Ovary (tissue), 9 donors: Measurements from ENCODE around the gene SLC6A2. TPM values are rescaled to one million over a fixed set of nuclear protein-coding genes. Genes with fewer than 3 reads are reported as not detected.

Experiments
- DNase-seq, 5 donors: peaks; one replicate each; pipeline ENCODE4 v3.0.0-alpha.2; 2019 to 2020
- H3K27ac ChIP-seq, 2 donors: fragments of 200-600 bp; one replicate each; pipeline versions ENCODE4 v1.5.1 to v1.8.0; 2019 to 2022
- H3K27me3 ChIP-seq: fragments of 200-600 bp; one replicate; pipeline ENCODE4 v1.8.0; 2022
- H3K36me3 ChIP-seq: fragments of 200-600 bp; sonication (generic); one replicate; pipeline ENCODE4 v1.5.1; 2019
- H3K4me1 ChIP-seq: one replicate; pipeline ENCODE4 v1.8.1; 2013; ENCODE audit warnings: mild to moderate bottlenecking, moderate library complexity; ENCODE audit not compliant: insufficient read depth
- H3K4me3 ChIP-seq: fragments of 200-600 bp; sonication (generic); one replicate; pipeline ENCODE4 v1.5.1; 2017
- H3K9me3 ChIP-seq, 2 donors: fragments of 200-600 bp in 1 of 2; sonication (generic) in 1 of 2; one replicate each; pipeline versions ENCODE4 v1.5.1 to v1.8.1; 2013 to 2019; ENCODE audit warnings: mild to moderate bottlenecking in 1 of 2, moderate library complexity in 1 of 2
- EP300 ChIP-seq: sonication (generic); formaldehyde crosslinking; IDR thresholded peaks from one replicate; pipeline ENCODE4 v1.6.1; 2017; ENCODE audit warnings: antibody characterized with exemption
- POLR2A ChIP-seq: fragments of 450-650 bp; IDR thresholded peaks from one replicate; pipeline ENCODE4 v1.6.1; 2017; ENCODE audit warnings: antibody characterized with exemption, mild to moderate bottlenecking, moderate library complexity
- WGBS, 3 donors: extraction: QIAGEN DNeasy Blood & Tissue Kit in 1 of 3; methylation state at CpG; one replicate each; pipeline versions ENCODE4 v1.1.5 to v1.1.7; 2013 to 2017; 5-methylcytosine and 5-hydroxymethylcytosine counted together
- intact Hi-C, 4 donors: fragments of 100-400 bp; cut with DNase I; formaldehyde crosslinking; loops; one replicate each; pipeline versions ENCODE4 v1.11.0 to v1.15.1; 2022 to 2023
- polyA plus RNA-seq, 2 donors: library from polyadenylated mRNA; stranded (reverse); fragments of 200-250 nt in 1 of 2; fragments of 350-450 nt in 1 of 2; fragmentation: Illumina TruSeq in 1 of 2; extraction: RNeasy Lipid Tissue Mini Kit (QIAGEN cat#74804) in 1 of 2; gene quantifications; one replicate each; pipeline ENCODE4 v1.2.3, GENCODE V29; 2013 to 2014
- total RNA-seq, 7 donors: library from RNA; depleted of rRNA in 2 of 7; stranded (reverse); fragments of >200 nt in 2 of 7; fragmentation: NEBNext Ultra II Directional in 3 of 7; extraction: Animal tissue kit (Norgen Biotek cat#: 25700) in 3 of 7; gene quantifications; one replicate each; pipeline versions ENCODE4 v1.1.0 to v1.2.4, GENCODE V29; 2016 to 2023
- TF ChIP-seq, protein P1 (sequence below), 3 donors: fragments of 450-650 bp in 2 of 3; fragments of 200-600 bp in 1 of 3; IDR thresholded peaks; one replicate each; pipeline versions ENCODE4 v1.5.1 to v1.8.0; 2016 to 2022; ENCODE audit warnings: antibody characterized with exemption in 3 of 3, mild to moderate bottlenecking in 1 of 3
- donor health status: DM: no; HTN: no; CAD: no; lungs with moderate emphysema.
- donor health status: DM: no; HTN: no; CAD: no.
- donor health status: Bipolar disorder and iron deficiency.
- donor health status: DM: yes; HTN: yes; CAD: no.
- donor health status: DM: no; HTN: no; CAD: no.
- donor health status: DM: yes; HTN: yes; CAD: no.

SLC6A2 gene
- total and polyA plus RNA-seq, 9 donors: 0.08 to 0.36 (median 0.21) TPM; not detected in 3

DNA sequence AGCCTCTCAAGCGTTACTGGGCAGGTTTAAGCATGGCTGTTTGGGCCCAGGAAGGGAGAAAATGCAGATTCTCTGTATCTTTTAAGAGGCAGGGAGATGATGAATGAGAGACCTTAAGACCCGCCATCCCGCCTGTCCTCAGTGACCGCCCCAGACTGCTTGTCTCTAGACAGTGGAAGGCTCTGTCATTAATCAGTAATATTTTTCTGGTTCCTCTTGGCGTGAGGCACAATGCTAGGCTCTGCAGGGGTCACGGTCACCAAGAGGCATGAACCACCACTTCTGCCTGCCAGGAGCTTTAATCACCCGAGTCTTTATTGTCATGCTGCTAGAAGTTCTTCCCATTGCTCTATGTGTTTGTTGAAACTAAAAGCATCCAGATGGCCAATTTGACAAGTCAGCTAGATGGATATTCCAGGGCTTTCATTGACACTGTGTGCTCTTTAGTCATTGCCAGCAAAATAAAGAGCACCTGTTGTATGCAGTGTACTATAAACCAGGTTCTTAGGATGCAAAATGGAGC lies 3.2 kb downstream of the SLC6A2 start:
- no peaks in the 10 kb centered on the region for H3K27me3 ChIP-seq
- no peak overlapping the region for H3K4me3 ChIP-seq
- intact Hi-C loops: no loop called here
- 77 to 93% (median 83%) methylated on average over 7 of the region's 7 CpGs for WGBS, 3 donors
- H3K9me3 ChIP-seq: no peaks in the 10 kb centered on the region
- TF ChIP-seq POLR2A (no peak), EP300 (no peak)
- TF ChIP-seq, protein P1, sequence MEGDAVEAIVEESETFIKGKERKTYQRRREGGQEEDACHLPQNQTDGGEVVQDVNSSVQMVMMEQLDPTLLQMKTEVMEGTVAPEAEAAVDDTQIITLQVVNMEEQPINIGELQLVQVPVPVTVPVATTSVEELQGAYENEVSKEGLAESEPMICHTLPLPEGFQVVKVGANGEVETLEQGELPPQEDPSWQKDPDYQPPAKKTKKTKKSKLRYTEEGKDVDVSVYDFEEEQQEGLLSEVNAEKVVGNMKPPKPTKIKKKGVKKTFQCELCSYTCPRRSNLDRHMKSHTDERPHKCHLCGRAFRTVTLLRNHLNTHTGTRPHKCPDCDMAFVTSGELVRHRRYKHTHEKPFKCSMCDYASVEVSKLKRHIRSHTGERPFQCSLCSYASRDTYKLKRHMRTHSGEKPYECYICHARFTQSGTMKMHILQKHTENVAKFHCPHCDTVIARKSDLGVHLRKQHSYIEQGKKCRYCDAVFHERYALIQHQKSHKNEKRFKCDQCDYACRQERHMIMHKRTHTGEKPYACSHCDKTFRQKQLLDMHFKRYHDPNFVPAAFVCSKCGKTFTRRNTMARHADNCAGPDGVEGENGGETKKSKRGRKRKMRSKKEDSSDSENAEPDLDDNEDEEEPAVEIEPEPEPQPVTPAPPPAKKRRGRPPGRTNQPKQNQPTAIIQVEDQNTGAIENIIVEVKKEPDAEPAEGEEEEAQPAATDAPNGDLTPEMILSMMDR (IDR thresholded peaks at IDR 0.05): no peak
- DNase-seq: no peak
- H3K27ac ChIP-seq: no peak overlapping the region
- no peaks in the 10 kb centered on the region for H3K36me3 ChIP-seq
- no peaks in the 10 kb centered on the region for H3K4me1 ChIP-seq

DNA sequence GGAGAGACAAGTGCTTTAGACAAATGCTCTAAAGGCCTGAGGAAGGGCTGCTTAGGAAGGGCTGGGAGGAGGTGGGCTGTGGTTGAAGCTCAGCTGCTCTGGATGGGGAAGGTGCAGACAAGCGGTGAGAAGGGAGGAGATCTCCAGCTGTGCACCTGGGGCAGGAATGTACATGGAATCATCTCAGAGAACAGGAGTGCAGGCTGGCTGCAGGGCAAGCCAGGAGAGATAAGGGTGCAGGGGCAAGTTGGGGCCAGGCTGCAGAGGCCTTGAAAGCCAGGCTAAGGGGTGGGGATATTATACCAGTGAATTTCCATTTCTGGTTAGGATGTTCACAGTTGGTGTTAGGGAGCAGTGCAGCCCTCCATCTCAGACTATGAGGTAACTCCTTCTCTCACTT lies 4.2 kb downstream of the SLC6A2 start:
- Histone ChIP-seq H3K4me1 (no peaks in the 10 kb centered on the region), H3K27ac (no peak overlapping the region), H3K36me3 (no peaks in the 10 kb centered on the region), H3K4me3 (no peak overlapping the region), H3K9me3 (no peaks in the 10 kb centered on the region), H3K27me3 (no peaks in the 10 kb centered on the region)
- no peak for DNase-seq
- 56 to 68% (median 61%) methylated on average over 1 of the region's 1 CpG for WGBS, 3 donors
- TF ChIP-seq POLR2A: no peak
- no peak for TF ChIP-seq EP300
- TF ChIP-seq, protein P1 (IDR thresholded peaks at IDR 0.05): no peak
- intact Hi-C loops: no loop called here

GRCh38 chr16:55660828-55661227 lies 5.0 kb downstream of the SLC6A2 start:
- intact Hi-C loops: no loop called here

DNA sequence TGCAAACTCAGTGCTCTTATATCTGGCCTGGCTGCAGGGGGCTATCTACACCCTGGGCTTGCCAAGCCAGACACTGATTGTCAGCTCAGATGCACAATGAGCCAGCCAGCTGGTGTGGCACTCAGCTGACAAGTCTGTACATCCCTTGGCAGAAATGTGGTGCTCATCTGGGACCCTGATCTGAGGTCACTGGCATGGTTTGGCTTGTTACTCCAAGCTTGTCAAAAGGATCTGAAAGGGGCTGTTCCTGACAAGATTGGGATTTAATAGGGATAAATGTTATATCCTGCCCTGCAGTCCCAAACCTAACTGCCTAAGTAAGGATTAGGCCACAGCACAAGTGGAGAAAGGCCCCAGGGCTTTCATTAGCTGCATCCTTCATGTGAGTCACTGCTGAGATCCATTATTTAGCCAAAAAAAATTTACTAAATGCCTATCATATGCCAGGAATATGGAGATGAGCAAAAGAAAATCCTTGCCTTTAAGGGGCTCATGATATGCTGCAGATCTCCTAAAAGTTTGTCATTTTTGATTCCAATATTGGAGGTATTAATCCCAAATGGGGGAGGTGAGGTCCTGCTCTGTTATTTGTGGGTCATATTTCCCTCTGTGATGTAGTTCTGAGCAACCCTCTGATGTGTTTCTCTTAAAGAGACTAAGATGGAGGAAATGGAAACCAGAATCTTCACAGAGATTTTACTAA lies 6.3 kb downstream of the SLC6A2 start:
- DNase-seq: no peak
- intact Hi-C loops: no loop called here
- TF ChIP-seq POLR2A: no peak
- TF ChIP-seq EP300: no peak
- TF ChIP-seq, protein P1 (IDR thresholded peaks at IDR 0.05): no peak
- H3K4me1 ChIP-seq: no peaks in the 10 kb centered on the region
- H3K4me3 ChIP-seq: no peak overlapping the region
- no peak overlapping the region for H3K27ac ChIP-seq
- no peaks in the 10 kb centered on the region for H3K36me3 ChIP-seq
- H3K9me3 ChIP-seq: no peaks in the 10 kb centered on the region
- no peaks in the 10 kb centered on the region for H3K27me3 ChIP-seq

More at GRCh38 chr16:55660828-55661227, 5.0 kb downstream of the SLC6A2 start:
- Histone ChIP-seq H3K27ac (no peak overlapping the region), H3K27me3 (no peaks in the 10 kb centered on the region), H3K4me3 (no peak overlapping the region), H3K36me3 (no peaks in the 10 kb centered on the region), H3K4me1 (no peaks in the 10 kb centered on the region), H3K9me3 (no peaks in the 10 kb centered on the region)
- DNase-seq: no peak
- TF ChIP-seq, protein P1 (IDR thresholded peaks at IDR 0.05): no peak
- TF ChIP-seq EP300: no peak
- 64 to 71% (median 65%) methylated on average over 2 of the region's 2 CpGs for WGBS, 3 donors
